Keratinocyte (primary cell): ENCODE data around the gene SEZ6. TPM values are rescaled to one million over a fixed set of nuclear protein-coding genes. Genes with fewer than 3 reads are reported as not detected.

ENCODE experiments used
- DNase-seq: peaks from one replicate; pipeline ENCODE4 v3.0.0-alpha.2; 2011; ENCODE audit warnings: low read depth, missing footprints, low spot score
- FAIRE-seq: peaks from 2 replicates; lab custom pipeline; 2011; peaks lifted over from hg19 to GRCh38; lab: Jason Lieb, UNC
- H2AFZ ChIP-seq: 2 replicates; pipeline ENCODE4 v1.6.0; 2012; ENCODE audit warnings: low read length, control low read depth, inconsistent platforms; ENCODE audit not compliant: control insufficient read depth
- H3K27ac ChIP-seq: 2 replicates; pipeline ENCODE4 v1.5.1; 2011; ENCODE audit warnings: low read length; ENCODE audit not compliant: control insufficient read depth, insufficient read depth
- H3K27me3 ChIP-seq: 3 replicates; pipeline ENCODE4 v1.6.0; 2011; ENCODE audit warnings: low read length; ENCODE audit not compliant: control insufficient read depth, insufficient read depth; ENCODE audit errors: extremely low read depth
- H3K36me3 ChIP-seq, 2 experiments: 2 replicates in 1 of 2; 3 replicates in 1 of 2; pipeline ENCODE4 v1.5.1; 2011; ENCODE audit warnings: low read length in 2 of 2, mild to moderate bottlenecking in 1 of 2; ENCODE audit not compliant: control insufficient read depth in 2 of 2, insufficient read depth in 2 of 2; ENCODE audit errors: extremely low read depth in 1 of 2
- H3K4me1 ChIP-seq: 3 replicates; pipeline ENCODE4 v1.5.1; 2011; ENCODE audit warnings: low read length; ENCODE audit not compliant: control insufficient read depth, insufficient read depth; ENCODE audit errors: extremely low read depth
- H3K4me2 ChIP-seq: 3 replicates; pipeline ENCODE4 v1.6.0; 2011; ENCODE audit warnings: low read depth, low read length; ENCODE audit not compliant: control insufficient read depth, insufficient read depth; ENCODE audit errors: extremely low read depth
- H3K4me3 ChIP-seq, 3 experiments: fragments of 200-600 bp in 1 of 3; sonication (generic) in 1 of 3; 2 replicates in 2 of 3; 3 replicates in 1 of 3; pipeline ENCODE4 v1.5.1; 2011 to 2016; ENCODE audit warnings: low read length in 3 of 3, mild to moderate bottlenecking in 3 of 3, control low read depth in 2 of 3, inconsistent platforms in 1 of 3, low read depth in 1 of 3, mixed read lengths in 1 of 3, mixed run types in 1 of 3, moderate library complexity in 1 of 3; ENCODE audit not compliant: control insufficient read depth in 2 of 3, insufficient read depth in 2 of 3; ENCODE audit errors: extremely low read depth in 1 of 3
- H3K79me2 ChIP-seq: 2 replicates; pipeline ENCODE4 v1.6.0; 2012; ENCODE audit warnings: low read length; ENCODE audit not compliant: control insufficient read depth, insufficient read depth
- H3K9ac ChIP-seq: 3 replicates; pipeline ENCODE4 v1.6.0; 2011; ENCODE audit warnings: low read length; ENCODE audit not compliant: control insufficient read depth, insufficient read depth; ENCODE audit errors: extremely low read depth
- H3K9me1 ChIP-seq: 3 replicates; pipeline ENCODE4 v1.6.0; 2011; ENCODE audit warnings: low read length; ENCODE audit not compliant: control insufficient read depth, insufficient read depth; ENCODE audit errors: extremely low read depth
- H3K9me3 ChIP-seq: 2 replicates; pipeline ENCODE4 v1.5.1; 2012; ENCODE audit warnings: low read depth, low read length; ENCODE audit not compliant: control insufficient read depth
- H4K20me1 ChIP-seq: 3 replicates; pipeline ENCODE4 v1.6.0; 2011; ENCODE audit warnings: low read length; ENCODE audit not compliant: control insufficient read depth, insufficient read depth; ENCODE audit errors: extremely low read depth
- EZH2 ChIP-seq: IDR thresholded peaks from one replicate; pipeline ENCODE4 v1.6.1; 2012; ENCODE audit warnings: inconsistent platforms, mild to moderate bottlenecking, low read length, moderate library complexity
- dilution Hi-C: fragments of 300-500 bp; cut with MboI; formaldehyde crosslinking; loops from one replicate; pipeline ENCODE4 v1.7.0; 2020; ENCODE audit warnings: low sequenced_read_pairs; ENCODE audit not compliant: extremely low pct_ligation_motif_present
- polyA plus RNA-seq, 5 experiments: library from polyadenylated mRNA; depleted of rRNA in 3 of 5; stranded (reverse) in 3 of 5; stranded (forward) in 1 of 5; unstranded in 1 of 5; fragments of >200 nt; gene quantifications; 1 replicate in 1 of 5; 2 replicates in 3 of 5; 3 replicates in 1 of 5; pipeline versions ENCODE4 v1.2.1 to v1.2.3, GENCODE V29; 2011 to 2012; ENCODE audit warnings: missing spikeins in 2 of 5, low read depth in 1 of 5, low replicate concordance in 1 of 5
- TF ChIP-seq, protein P1 (sequence below), 3 experiments: IDR thresholded peaks in 1 of 3; conservative IDR thresholded peaks in 1 of 3; optimal IDR thresholded peaks in 1 of 3; 2 replicates in 2 of 3; 3 replicates in 1 of 3; pipeline versions ENCODE3 to v1.5.1; 2011; ENCODE audit warnings: low read length in 3 of 3, mild to moderate bottlenecking in 3 of 3, moderate library complexity in 2 of 3, control low read depth in 1 of 3, inconsistent platforms in 1 of 3; ENCODE audit not compliant: insufficient read depth in 2 of 3; ENCODE audit errors: extremely low read depth in 1 of 3

The SEZ6 gene
- polyA plus RNA-seq, 1 donor (not counting 4 experiments of a cell fraction or from before 2014, with no cell fraction given) = not detected

DNA sequence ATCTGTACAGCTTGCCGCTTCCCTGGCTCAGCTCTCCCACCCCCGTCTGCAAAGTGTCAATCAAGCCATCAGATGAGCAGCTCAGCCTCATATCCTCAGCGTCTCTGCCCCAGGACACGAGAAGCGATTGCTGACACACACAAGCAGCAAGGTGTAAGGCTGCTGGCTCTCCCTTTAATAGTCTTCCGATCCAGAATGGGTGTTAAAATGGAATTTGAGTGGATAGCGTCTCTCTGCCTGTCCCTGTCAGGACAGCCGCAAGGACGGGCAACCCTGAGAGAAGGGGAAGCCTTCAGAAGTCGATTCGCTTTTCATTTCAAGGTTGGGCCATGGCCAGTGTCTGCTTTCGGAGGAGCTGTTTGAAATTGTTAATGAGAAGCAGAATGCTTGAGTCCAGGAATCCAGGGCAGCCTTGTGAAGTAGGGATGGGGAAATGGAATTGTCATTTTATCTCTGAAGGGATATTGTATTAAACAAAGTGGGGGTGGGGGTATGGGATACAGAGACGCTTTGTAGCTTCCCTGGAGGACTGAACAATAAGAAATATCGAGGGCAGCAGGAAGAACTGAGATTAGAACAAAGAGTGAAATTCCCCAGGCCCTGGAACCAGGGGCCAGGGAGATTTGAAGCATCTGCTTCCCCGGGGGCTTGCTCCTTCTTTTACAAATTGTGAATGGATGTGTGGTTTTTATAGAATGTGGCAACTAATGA lies 32.4 kb upstream of the SEZ6 start:
- Histone ChIP-seq H3K27ac (no peak overlapping the region), H3K9me3 (peaks cover 3% of the 10 kb centered on the region), H3K36me3 (no peaks in the 10 kb centered on the region), H3K4me1 (peaks cover 17% of the 10 kb centered on the region), H3K9ac (no peak overlapping the region), H3K9me1 (no peaks in the 10 kb centered on the region), H3K4me2 (peak overlapping the region; percentile 17), H4K20me1 (no peaks in the 10 kb centered on the region), H3K27me3 (peaks cover 43% of the 10 kb centered on the region), H2AFZ (no peak overlapping the region), H3K79me2 (no peaks in the 10 kb centered on the region), H3K4me3 (no peak overlapping the region)
- dilution Hi-C loops = no loop called here
- DNase-seq (no peak), FAIRE-seq (no peak)
- TF ChIP-seq, protein P1, sequence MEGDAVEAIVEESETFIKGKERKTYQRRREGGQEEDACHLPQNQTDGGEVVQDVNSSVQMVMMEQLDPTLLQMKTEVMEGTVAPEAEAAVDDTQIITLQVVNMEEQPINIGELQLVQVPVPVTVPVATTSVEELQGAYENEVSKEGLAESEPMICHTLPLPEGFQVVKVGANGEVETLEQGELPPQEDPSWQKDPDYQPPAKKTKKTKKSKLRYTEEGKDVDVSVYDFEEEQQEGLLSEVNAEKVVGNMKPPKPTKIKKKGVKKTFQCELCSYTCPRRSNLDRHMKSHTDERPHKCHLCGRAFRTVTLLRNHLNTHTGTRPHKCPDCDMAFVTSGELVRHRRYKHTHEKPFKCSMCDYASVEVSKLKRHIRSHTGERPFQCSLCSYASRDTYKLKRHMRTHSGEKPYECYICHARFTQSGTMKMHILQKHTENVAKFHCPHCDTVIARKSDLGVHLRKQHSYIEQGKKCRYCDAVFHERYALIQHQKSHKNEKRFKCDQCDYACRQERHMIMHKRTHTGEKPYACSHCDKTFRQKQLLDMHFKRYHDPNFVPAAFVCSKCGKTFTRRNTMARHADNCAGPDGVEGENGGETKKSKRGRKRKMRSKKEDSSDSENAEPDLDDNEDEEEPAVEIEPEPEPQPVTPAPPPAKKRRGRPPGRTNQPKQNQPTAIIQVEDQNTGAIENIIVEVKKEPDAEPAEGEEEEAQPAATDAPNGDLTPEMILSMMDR (optimal IDR thresholded peaks at IDR 0.05 in 1 of 3, IDR thresholded peaks at IDR 0.05 in 1 of 3, conservative IDR thresholded peaks at IDR 0.05 in 1 of 3; ENCODE audit: extremely low read depth in 1 of 3, insufficient read depth in 2 of 3, low read length in 3 of 3) = no peak
- peak; percentile 45 for TF ChIP-seq EZH2

DNA sequence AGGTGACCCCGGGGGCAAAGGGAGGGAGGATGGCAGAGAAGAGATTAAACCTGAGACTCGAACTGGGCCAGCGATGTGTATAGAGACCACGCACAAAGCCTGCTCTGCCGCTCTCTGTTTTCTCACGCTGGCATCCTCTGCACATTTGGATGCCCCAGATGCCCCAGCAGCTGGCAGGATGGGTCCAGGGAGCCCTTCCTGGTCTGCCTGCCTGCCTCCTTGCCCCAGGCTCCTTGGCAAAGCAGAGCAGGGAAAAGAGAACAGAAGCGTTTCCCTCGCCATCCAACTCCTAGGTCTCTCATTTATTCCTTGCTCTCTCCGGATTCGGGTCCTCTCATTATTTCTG lies 31.9 kb upstream of the SEZ6 start:
- peaks cover 3% of the 10 kb centered on the region for H3K9me3 ChIP-seq
- H3K79me2 ChIP-seq = no peaks in the 10 kb centered on the region
- no peak overlapping the region for H3K9ac ChIP-seq
- no peak for DNase-seq
- dilution Hi-C loops = no loop called here
- no peak overlapping the region for H3K4me3 ChIP-seq
- no peaks in the 10 kb centered on the region for H3K9me1 ChIP-seq
- no peak overlapping the region for H3K4me2 ChIP-seq
- no peaks in the 10 kb centered on the region for H4K20me1 ChIP-seq
- no peak overlapping the region for H3K27ac ChIP-seq
- no peak for FAIRE-seq
- no peak overlapping the region for H2AFZ ChIP-seq
- peaks cover 46% of the 10 kb centered on the region for H3K27me3 ChIP-seq
- peaks cover 14% of the 10 kb centered on the region for H3K4me1 ChIP-seq
- TF ChIP-seq, protein P1 (optimal IDR thresholded peaks at IDR 0.05 in 1 of 3, IDR thresholded peaks at IDR 0.05 in 1 of 3, conservative IDR thresholded peaks at IDR 0.05 in 1 of 3; ENCODE audit: extremely low read depth in 1 of 3, insufficient read depth in 2 of 3, low read length in 3 of 3) = no peak
- TF ChIP-seq EZH2 = no peak
- no peaks in the 10 kb centered on the region for H3K36me3 ChIP-seq
